Stomach (tissue), 9 donors: ENCODE measurements around the gene IP6K1. TPM values are rescaled to one million over a fixed set of nuclear protein-coding genes. Genes with fewer than 3 reads are reported as not detected.

Experiments
- DNase-seq, 2 donors: peaks; one replicate each; pipeline versions ENCODE4 v3.0.0 to v3.0.0-alpha.2; 2013 to 2019
- H3K27ac ChIP-seq, 5 donors: fragments of 200-600 bp in 4 of 5; sonication (generic) in 4 of 5; one replicate each; pipeline ENCODE4 v1.5.1; 2013 to 2019; ENCODE audit warnings: mild to moderate bottlenecking in 1 of 5, moderate library complexity in 1 of 5
- H3K27me3 ChIP-seq, 3 donors: fragments of 200-600 bp; sonication (generic); one replicate each; pipeline ENCODE4 v1.5.1; 2017 to 2019; ENCODE audit warnings: mixed run types in 1 of 3
- H3K36me3 ChIP-seq, 4 donors: fragments of 200-600 bp; sonication (generic); 1 replicate in 3 of 4; 2 replicates in 1 of 4; pipeline ENCODE4 v1.5.1; 2016 to 2019
- H3K4me1 ChIP-seq, 4 donors: fragments of 200-600 bp; sonication (generic); one replicate each; pipeline ENCODE4 v1.5.1; 2016 to 2019
- H3K4me3 ChIP-seq, 4 donors: fragments of 200-600 bp; sonication (generic) in 3 of 4; one replicate each; pipeline ENCODE4 v1.5.1; 2016 to 2019; ENCODE audit warnings: mild to moderate bottlenecking in 1 of 4
- H3K9me3 ChIP-seq, 4 donors: fragments of 200-600 bp; sonication (generic); one replicate each; pipeline ENCODE4 v1.5.1; 2016 to 2019
- EP300 ChIP-seq: sonication (generic); formaldehyde crosslinking; IDR thresholded peaks from one replicate; pipeline ENCODE4 v1.6.1; 2017; ENCODE audit warnings: antibody characterized with exemption
- POLR2A ChIP-seq, 4 donors: fragments of 450-650 bp; IDR thresholded peaks; one replicate each; pipeline ENCODE4 v1.6.1; 2016; ENCODE audit warnings: antibody characterized with exemption in 4 of 4, control low read depth in 2 of 4, mild to moderate bottlenecking in 1 of 4, moderate library complexity in 1 of 4
- POLR2AphosphoS5 ChIP-seq, 3 donors: sonication (generic); formaldehyde crosslinking; IDR thresholded peaks; one replicate each; pipeline ENCODE4 v1.6.1; 2016; ENCODE audit warnings: antibody characterized with exemption in 3 of 3
- WGBS, 5 donors: extraction: QIAGEN DNeasy Blood & Tissue Kit in 3 of 5; methylation state at CpG; one replicate each; pipeline versions ENCODE4 v1.1.5 to v1.1.7; 2013 to 2018; 5-methylcytosine and 5-hydroxymethylcytosine counted together
- intact Hi-C: fragments of 100-400 bp; cut with DNase I; formaldehyde crosslinking; loops from one replicate; pipeline ENCODE4 v1.15.1; 2023; ENCODE audit warnings: low total_unique reads
- polyA plus RNA-seq, 3 donors: library from polyadenylated mRNA; stranded (reverse); fragments of 200-250 nt; gene quantifications; one replicate each; pipeline ENCODE4 v1.2.3, GENCODE V29; 2013
- total RNA-seq, 5 donors: library from RNA; depleted of rRNA; stranded (reverse); fragments of >200 nt; gene quantifications; one replicate each; pipeline versions ENCODE4 v1.1.0 to v1.2.3, GENCODE V29; 2014 to 2016
- TF ChIP-seq, protein P1 (sequence below), 7 experiments: fragments of 450-650 bp in 4 of 7; fragments of 200-600 bp in 3 of 7; sonication (generic) in 3 of 7; IDR thresholded peaks; one replicate each; pipeline ENCODE4 v1.5.1; 2016 to 2019; ENCODE audit warnings: antibody characterized with exemption in 7 of 7, control low read depth in 2 of 7, mild to moderate bottlenecking in 1 of 7
- donor health status: healthy with polysubstance abuse.
- donor health status: Bipolar disorder and iron deficiency.
- donor health status: healthy.

IP6K1 gene
- total and polyA plus RNA-seq, 8 donors: 7.7 to 68.3 (median 21.6) TPM

DNA sequence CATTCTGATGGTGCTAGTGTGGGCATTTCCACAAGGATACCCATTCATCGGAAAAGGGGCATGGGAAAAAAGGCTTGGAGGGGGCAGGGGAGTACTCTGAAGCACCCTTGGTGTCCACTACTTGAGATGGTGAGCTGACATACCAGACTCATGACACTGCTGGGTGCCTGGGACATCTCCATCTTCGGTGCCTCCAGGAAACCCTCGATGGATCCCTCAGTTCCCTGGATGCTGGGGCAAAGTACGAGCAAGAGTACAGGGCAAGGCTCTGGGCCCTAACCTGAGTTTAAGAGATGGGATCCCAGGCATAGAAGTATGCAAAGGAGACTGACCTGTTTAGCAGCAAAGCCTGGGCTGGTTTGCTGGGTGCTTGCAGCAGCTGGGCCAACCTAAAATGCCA, 5.2 kb upstream of the IP6K1 start:
- TF ChIP-seq POLR2AphosphoS5 (IDR thresholded peaks at IDR 0.05) (no peak), EP300 (no peak), POLR2A (IDR thresholded peaks at IDR 0.05) (no peak)
- TF ChIP-seq, protein P1, sequence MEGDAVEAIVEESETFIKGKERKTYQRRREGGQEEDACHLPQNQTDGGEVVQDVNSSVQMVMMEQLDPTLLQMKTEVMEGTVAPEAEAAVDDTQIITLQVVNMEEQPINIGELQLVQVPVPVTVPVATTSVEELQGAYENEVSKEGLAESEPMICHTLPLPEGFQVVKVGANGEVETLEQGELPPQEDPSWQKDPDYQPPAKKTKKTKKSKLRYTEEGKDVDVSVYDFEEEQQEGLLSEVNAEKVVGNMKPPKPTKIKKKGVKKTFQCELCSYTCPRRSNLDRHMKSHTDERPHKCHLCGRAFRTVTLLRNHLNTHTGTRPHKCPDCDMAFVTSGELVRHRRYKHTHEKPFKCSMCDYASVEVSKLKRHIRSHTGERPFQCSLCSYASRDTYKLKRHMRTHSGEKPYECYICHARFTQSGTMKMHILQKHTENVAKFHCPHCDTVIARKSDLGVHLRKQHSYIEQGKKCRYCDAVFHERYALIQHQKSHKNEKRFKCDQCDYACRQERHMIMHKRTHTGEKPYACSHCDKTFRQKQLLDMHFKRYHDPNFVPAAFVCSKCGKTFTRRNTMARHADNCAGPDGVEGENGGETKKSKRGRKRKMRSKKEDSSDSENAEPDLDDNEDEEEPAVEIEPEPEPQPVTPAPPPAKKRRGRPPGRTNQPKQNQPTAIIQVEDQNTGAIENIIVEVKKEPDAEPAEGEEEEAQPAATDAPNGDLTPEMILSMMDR (IDR thresholded peaks at IDR 0.05): no peak
- 87 to 97% (median 92%) methylated on average over 4 of the region's 4 CpGs for WGBS, 5 donors
- H3K36me3 ChIP-seq: no peaks in the 10 kb centered on the region
- peaks cover 7 to 10% (median 8%) of the 10 kb centered on the region in 4 donors for H3K4me1 ChIP-seq
- H3K4me3 ChIP-seq: no peak overlapping the region
- intact Hi-C loops: no loop called here
- no peaks in the 10 kb centered on the region for H3K27me3 ChIP-seq
- no peaks in the 10 kb centered on the region for H3K9me3 ChIP-seq
- no peak for DNase-seq
- no peak overlapping the region for H3K27ac ChIP-seq

DNA sequence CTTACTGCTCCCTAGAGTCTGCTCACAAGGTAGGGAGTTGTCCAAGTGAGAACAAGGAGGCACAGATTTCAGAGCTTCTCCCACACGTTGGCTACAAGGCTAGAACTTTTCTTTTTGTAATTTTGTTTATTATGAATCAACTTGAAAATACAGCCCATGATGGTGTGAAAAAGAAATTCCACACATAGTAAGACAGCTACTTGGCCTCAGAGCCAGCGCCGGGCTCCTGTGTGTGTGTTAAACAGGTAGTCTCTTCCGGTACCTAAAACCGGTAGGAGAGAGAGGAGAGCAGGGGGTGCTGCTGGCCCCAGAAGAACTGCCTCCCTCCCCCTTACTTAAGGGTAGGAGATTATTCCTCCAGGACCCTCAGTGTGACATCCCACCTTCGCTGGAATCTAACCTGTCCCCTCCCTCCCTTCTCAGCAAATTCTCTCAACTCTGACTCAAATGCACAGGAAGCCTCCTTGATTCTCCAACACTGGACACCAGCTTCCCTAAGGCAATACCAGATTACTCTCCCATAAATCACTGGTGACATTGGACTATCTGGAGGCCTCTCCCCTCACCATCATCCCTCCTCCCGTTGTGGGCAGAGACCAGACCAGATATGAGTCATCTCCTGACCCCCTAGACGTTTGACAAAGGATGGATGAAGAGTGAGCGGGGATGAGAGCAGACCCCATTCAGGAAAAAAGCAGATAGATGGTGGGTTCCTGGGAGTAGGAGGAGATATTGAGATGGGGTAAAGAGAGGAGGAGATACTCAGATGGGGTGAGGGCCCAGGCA, 4.5 kb upstream of the IP6K1 start:
- H3K27me3 ChIP-seq: no peaks in the 10 kb centered on the region
- intact Hi-C loops: no loop called here
- no peak overlapping the region for H3K27ac ChIP-seq
- H3K9me3 ChIP-seq: no peaks in the 10 kb centered on the region
- WGBS, 5 donors: 58 to 73% (median 69%) methylated on average over 9 of the region's 9 CpGs
- H3K36me3 ChIP-seq: no peaks in the 10 kb centered on the region
- peaks cover 7 to 10% (median 9%) of the 10 kb centered on the region in 4 donors for H3K4me1 ChIP-seq
- no peak overlapping the region for H3K4me3 ChIP-seq
- no peak for DNase-seq
- TF ChIP-seq POLR2A (IDR thresholded peaks at IDR 0.05) (no peak), POLR2AphosphoS5 (IDR thresholded peaks at IDR 0.05) (no peak)

DNA sequence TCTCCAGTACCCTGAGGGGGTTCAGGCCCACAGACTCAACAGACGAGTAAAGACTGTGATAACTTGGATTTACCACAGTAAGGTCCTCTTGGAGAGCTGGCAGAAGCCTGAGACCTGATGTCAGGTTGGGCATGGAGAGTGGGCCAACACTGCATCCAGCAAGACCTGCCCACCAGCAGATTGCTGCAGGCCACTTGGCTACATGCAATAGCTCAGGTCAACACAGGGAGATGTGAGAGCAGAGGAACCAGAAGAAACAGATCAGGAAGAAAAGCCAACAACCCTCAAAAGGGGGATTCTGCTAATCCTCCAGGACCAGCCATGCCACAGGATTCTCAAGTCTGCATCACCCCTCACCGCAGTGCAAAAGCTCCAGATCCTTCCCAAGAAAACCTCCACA, 1.7 kb upstream of the IP6K1 start:
- Histone ChIP-seq H3K27ac (no peak overlapping the region), H3K27me3 (no peaks in the 10 kb centered on the region), H3K9me3 (no peaks in the 10 kb centered on the region), H3K4me3 (no peak overlapping the region), H3K36me3 (peaks cover 0 to 18% (median 13%) of the 10 kb centered on the region in 4 donors), H3K4me1 (peaks cover 24 to 35% (median 34%) of the 10 kb centered on the region in 4 donors)
- no peak for TF ChIP-seq POLR2AphosphoS5 (IDR thresholded peaks at IDR 0.05)
- no peak for TF ChIP-seq POLR2A (IDR thresholded peaks at IDR 0.05)
- TF ChIP-seq EP300: no peak
- no peak for DNase-seq
- 86 to 97% (median 95%) methylated on average over 2 of the region's 2 CpGs for WGBS, 5 donors
- intact Hi-C loops: no loop called here

DNA sequence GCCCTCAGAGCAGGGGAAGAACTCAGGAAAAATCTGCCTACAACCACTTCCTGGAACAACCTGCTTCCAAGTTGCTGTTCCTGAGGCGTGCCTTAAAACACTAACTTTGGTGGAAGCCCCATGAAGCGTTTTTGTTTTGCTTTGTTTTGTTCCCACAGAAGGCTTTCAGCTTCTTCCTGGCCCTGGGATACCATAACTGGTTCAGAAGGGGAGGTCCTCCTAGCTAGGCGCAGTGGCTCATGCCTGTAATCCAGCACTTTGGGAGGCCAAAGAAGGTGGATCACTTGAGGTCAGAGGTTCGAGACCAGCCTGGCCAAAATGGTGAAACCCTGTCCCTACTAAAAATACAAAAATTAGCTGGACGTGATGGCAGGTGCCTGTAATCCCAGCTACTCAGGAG, 1.2 kb upstream of the IP6K1 start:
- Histone ChIP-seq H3K9me3 (no peaks in the 10 kb centered on the region), H3K27me3 (no peaks in the 10 kb centered on the region), H3K4me1 (peaks cover 24 to 40% (median 36%) of the 10 kb centered on the region in 4 donors), H3K27ac (peak overlapping the region in 3 of 5 donors; percentile 94 to 99 (median 96)), H3K4me3 (peak overlapping the region in 1 of 4 donors; percentile 98), H3K36me3 (peaks cover 0 to 19% (median 13%) of the 10 kb centered on the region in 4 donors)
- TF ChIP-seq, protein P1 (IDR thresholded peaks at IDR 0.05): no peak
- TF ChIP-seq EP300 (no peak), POLR2A (IDR thresholded peaks at IDR 0.05) (no peak), POLR2AphosphoS5 (IDR thresholded peaks at IDR 0.05) (no peak)
- intact Hi-C loops: no loop called here
- WGBS, 5 donors: 82 to 90% (median 85%) methylated on average over 5 of the region's 5 CpGs
- DNase-seq: no peak

DNA sequence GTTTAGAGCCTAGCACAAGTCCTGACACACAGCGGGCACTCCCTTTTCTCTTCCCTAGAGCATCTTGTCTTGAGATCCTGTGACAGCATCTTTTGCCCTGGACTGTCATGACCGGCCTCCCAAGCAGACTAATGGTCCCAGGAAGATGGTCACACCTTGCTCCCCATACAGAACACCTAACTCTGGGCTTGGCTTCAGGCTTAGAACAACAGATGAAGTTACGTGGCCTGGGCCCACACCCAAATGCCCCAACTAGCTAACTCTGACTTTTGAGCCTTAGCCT, 781 bp upstream of the IP6K1 start:
- TF ChIP-seq EP300: no peak
- no peak for DNase-seq
- peaks cover 24 to 44% (median 40%) of the 10 kb centered on the region in 4 donors for H3K4me1 ChIP-seq
- peak overlapping the region; percentile 79 to 98 (median 92) for H3K4me3 ChIP-seq
- peaks cover 0 to 24% (median 17%) of the 10 kb centered on the region in 4 donors for H3K36me3 ChIP-seq
- H3K9me3 ChIP-seq: no peaks in the 10 kb centered on the region
- intact Hi-C loops: no loop called here
- no peaks in the 10 kb centered on the region for H3K27me3 ChIP-seq
- H3K27ac ChIP-seq: peak overlapping the region; percentile 86 to 99 (median 94)
- WGBS, 5 donors: 60 to 80% (median 74%) methylated on average over 3 of the region's 3 CpGs
